Activated CD4-positive, alpha-beta T cell treated with anti-CD3 and anti-CD28 coated beads, Interleukin-2, amount 10 ng/mL, durations not matched to agents 7 days and 5 days (primary cell): ENCODE results near the gene IL1RAPL1. TPM values are rescaled to one million over a fixed set of nuclear protein-coding genes. Genes with fewer than 3 reads are reported as not detected.

Experiments used
- CTCF ChIA-PET: fragments of 350-600 bp; sonication (Branson Sonifier 250); formaldehyde crosslinking; loops from one replicate; lab custom pipeline; 2021; ENCODE audit warnings: antibody characterized with exemption; lab: Charles Lee
- POLR2A ChIA-PET: fragments of 350-600 bp; sonication (Branson Sonifier 250); formaldehyde crosslinking; loops from one replicate; lab custom pipeline; 2021; ENCODE audit warnings: antibody characterized with exemption; lab: Charles Lee
- DNase-seq: peaks from one replicate; pipeline ENCODE4 v3.0.0-alpha.2; 2020
- H3K27ac Mint-ChIP-seq: one replicate; pipeline ENCODE4 v1.8.0; 2021; ENCODE audit warnings: mild to moderate bottlenecking, moderate library complexity, mixed read lengths
- H3K27me3 Mint-ChIP-seq: one replicate; pipeline ENCODE4 v1.8.0; 2021; ENCODE audit warnings: mixed read lengths
- H3K36me3 Mint-ChIP-seq: one replicate; pipeline ENCODE4 v1.8.0; 2021; ENCODE audit warnings: low read depth, mixed read lengths
- H3K4me1 Mint-ChIP-seq: one replicate; pipeline ENCODE4 v1.8.0; 2021; ENCODE audit warnings: mixed read lengths
- H3K4me3 Mint-ChIP-seq: one replicate; pipeline ENCODE4 v1.8.0; 2021; ENCODE audit warnings: mild to moderate bottlenecking, moderate library complexity, mixed read lengths
- H3K9me3 Mint-ChIP-seq: one replicate; pipeline ENCODE4 v1.8.0; 2021; ENCODE audit warnings: mixed read lengths
- microRNA-seq: library from miRNA; unstranded; fragments of <30 nt; microRNA quantifications from one replicate; pipeline ENCODE4 v1.2.0, GENCODE V29; 2021; ENCODE audit warnings: borderline microRNAs expressed, borderline replicate concordance
- total RNA-seq, 2 experiments: library from RNA; stranded (reverse); gene quantifications; one replicate each; pipeline ENCODE4 v1.2.3, GENCODE V29; 2021

The IL1RAPL1 gene
- total RNA-seq, 2 experiments from 2014 or later = not detected

DNA sequence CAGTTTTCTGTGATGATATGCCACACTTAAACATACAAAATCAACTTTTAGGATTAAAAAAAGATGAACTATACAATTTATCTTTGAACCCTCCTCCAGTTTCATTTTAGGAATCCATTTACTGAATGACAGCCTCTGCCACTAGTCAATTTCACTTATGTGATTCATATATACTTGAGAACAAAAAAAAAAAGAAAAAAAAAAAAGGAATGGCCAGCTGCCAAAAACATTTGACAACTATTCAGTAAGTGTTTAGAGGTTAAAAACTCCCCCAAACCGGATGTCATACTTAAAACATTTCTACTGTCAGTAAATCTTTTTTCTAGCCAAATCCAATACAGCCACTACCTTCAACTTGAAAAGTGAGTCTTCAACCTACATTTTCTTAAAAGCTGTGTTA lies 1361.4 kb downstream of the IL1RAPL1 start:
- Mint-ChIP-seq H3K36me3 (no peaks in the 10 kb centered on the region), H3K4me1 (no peaks in the 10 kb centered on the region), H3K4me3 (no peak overlapping the region), H3K27me3 (no peaks in the 10 kb centered on the region), H3K27ac (no peak overlapping the region), H3K9me3 (no peaks in the 10 kb centered on the region)
- no peak for DNase-seq
- CTCF ChIA-PET = no interaction called here
- POLR2A ChIA-PET = no interaction called here

DNA sequence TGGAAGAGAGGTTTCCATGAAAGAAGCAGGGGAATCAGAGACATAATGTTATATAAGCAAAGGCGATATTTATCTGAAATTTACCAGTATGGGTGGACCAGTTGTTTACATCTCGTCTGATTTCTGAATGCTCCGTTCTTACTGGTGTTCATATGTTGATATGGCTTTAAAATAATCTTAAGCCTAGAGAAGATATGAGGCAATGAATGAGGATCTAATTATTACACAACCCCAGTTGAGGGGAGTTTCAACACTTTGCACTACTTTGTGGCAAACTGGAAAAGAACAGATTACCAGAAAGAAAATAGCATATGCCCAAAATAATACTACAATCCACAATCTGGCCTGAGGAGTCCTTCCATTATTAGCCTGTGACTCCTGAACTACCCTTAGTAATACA lies 1364.8 kb downstream of the IL1RAPL1 start:
- Mint-ChIP-seq H3K27me3 (no peaks in the 10 kb centered on the region), H3K4me1 (no peaks in the 10 kb centered on the region), H3K27ac (no peak overlapping the region), H3K4me3 (no peak overlapping the region), H3K9me3 (no peaks in the 10 kb centered on the region), H3K36me3 (no peaks in the 10 kb centered on the region)
- ChIA-PET CTCF (no interaction called here), POLR2A (no interaction called here)
- DNase-seq = no peak

DNA sequence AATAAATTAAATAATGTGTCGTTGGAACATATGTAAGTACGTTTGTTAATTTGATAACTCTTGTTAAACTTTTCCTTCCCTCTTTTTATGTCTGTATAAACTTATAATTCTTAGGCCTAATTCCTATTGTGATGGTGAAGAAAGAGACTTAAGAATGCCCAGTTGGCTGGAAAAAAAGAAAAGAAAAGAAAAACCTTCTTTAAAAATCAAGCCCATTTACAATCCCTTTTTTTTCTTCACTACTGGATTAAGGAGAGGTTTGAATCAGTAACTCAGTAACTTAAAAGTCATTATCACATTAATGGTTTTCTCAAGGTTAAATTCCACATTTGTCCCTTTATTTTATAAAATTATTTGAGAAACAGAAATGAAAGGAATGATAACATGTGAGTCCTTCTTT lies 1374.8 kb downstream of the IL1RAPL1 start:
- Mint-ChIP-seq H3K27ac (no peak overlapping the region), H3K4me1 (no peaks in the 10 kb centered on the region), H3K27me3 (no peaks in the 10 kb centered on the region), H3K9me3 (no peaks in the 10 kb centered on the region), H3K4me3 (no peak overlapping the region), H3K36me3 (no peaks in the 10 kb centered on the region)
- ChIA-PET CTCF (no interaction called here), POLR2A (no interaction called here)
- DNase-seq = no peak

DNA sequence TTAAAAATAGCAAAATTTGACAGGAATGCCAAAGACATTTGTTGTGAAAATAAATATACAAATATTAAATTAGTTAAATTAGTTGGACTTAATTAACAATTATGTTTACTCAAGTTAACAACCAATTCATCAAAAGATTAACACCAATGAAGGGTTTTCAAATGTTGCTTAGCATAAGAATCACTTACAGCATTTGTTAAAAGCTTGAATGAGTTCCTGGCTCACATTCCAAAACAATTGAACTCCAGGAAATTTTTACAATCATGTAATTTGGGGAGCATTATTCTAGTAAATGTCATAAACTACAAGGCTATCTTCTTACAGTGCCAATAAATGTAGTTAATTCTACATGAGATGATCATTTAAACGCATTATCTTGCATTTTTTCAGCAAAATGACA lies 1378.4 kb downstream of the IL1RAPL1 start:
- Mint-ChIP-seq H3K4me3 (no peak overlapping the region), H3K4me1 (no peaks in the 10 kb centered on the region), H3K9me3 (no peaks in the 10 kb centered on the region), H3K27ac (no peak overlapping the region), H3K27me3 (no peaks in the 10 kb centered on the region), H3K36me3 (no peaks in the 10 kb centered on the region)
- ChIA-PET CTCF (no interaction called here), POLR2A (no interaction called here)
- DNase-seq = no peak

DNA sequence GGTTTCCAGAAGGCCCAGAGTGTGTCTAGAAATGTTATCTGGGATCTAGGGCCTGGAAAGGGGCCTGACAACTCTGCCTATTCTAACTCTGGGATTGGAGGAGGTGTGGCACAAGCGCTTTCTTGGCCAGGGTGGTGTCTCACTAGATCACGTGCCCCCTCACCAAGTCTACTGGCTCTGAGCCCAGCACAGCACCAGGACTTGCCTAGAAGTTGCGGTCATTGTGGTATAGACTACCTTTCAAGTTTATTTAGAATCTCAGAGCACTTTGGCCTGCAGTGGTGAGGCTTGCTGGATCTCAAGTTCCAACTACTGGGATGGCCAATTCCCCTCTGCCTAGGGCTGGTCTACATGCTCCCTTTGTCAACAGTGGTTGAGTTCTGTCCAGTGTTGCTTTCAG lies 1404.8 kb downstream of the IL1RAPL1 start:
- DNase-seq = no peak
- CTCF ChIA-PET = no interaction called here
- Mint-ChIP-seq H3K4me3 (no peak overlapping the region), H3K27me3 (no peaks in the 10 kb centered on the region), H3K9me3 (peaks cover 6% of the 10 kb centered on the region), H3K36me3 (no peaks in the 10 kb centered on the region), H3K27ac (no peak overlapping the region), H3K4me1 (no peaks in the 10 kb centered on the region)
- POLR2A ChIA-PET = no interaction called here

DNA sequence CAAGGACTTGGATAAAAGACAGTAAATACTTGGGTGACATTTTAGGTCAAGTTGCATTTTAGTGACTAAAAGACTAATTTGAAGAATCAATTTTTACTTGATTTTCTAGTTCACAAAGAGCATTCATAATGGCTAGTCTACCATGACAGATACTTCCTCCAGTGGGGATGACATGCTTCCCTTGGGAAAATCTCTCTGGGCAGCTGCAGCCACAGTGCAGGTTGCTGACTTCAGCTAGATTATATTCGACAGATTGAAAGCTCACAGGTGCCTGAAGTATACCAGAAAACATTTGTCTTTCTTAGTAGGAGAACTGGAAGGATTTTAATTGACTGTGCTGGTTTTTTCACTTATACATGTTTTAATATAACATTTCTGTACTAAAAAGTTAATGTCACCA lies 1418.6 kb downstream of the IL1RAPL1 start:
- no peaks in the 10 kb centered on the region for H3K36me3 Mint-ChIP-seq
- H3K9me3 Mint-ChIP-seq = no peaks in the 10 kb centered on the region
- H3K27me3 Mint-ChIP-seq = no peaks in the 10 kb centered on the region
- ChIA-PET POLR2A (no interaction called here), CTCF (no interaction called here)
- H3K27ac Mint-ChIP-seq = no peak overlapping the region
- H3K4me1 Mint-ChIP-seq = no peaks in the 10 kb centered on the region
- no peak overlapping the region for H3K4me3 Mint-ChIP-seq
- DNase-seq = no peak

Small RNA genes within 50 kb of the gene (microRNA-seq; reads per million reads assigned to microRNA genes)
- gene MIR4666B = not detected
